Osteocyte (in vitro differentiated cells): Measurements from ENCODE around the gene VRK2. TPM values are rescaled to one million over a fixed set of nuclear protein-coding genes. Genes with fewer than 3 reads are reported as not detected.

Experiments
- DNase-seq: peaks from one replicate; pipeline ENCODE4 v3.0.0; 2021; ENCODE audit warnings: mixed read lengths; ENCODE audit not compliant: unreplicated experiment; ENCODE audit errors: extremely low spot score
- H3K27ac Mint-ChIP-seq: one replicate; pipeline ENCODE4 v1.8.0; 2021; ENCODE audit warnings: mild to moderate bottlenecking, mixed read lengths; ENCODE audit not compliant: unreplicated experiment
- H3K27me3 Mint-ChIP-seq: one replicate; pipeline ENCODE4 v1.8.0; 2021; ENCODE audit warnings: mixed read lengths; ENCODE audit not compliant: unreplicated experiment
- H3K36me3 Mint-ChIP-seq: one replicate; pipeline ENCODE4 v1.8.0; 2021; ENCODE audit warnings: mixed read lengths; ENCODE audit not compliant: unreplicated experiment
- H3K4me1 Mint-ChIP-seq: one replicate; pipeline ENCODE4 v1.8.0; 2021; ENCODE audit warnings: mixed read lengths; ENCODE audit not compliant: unreplicated experiment
- H3K4me3 Mint-ChIP-seq: one replicate; pipeline ENCODE4 v1.8.0; 2021; ENCODE audit warnings: mild to moderate bottlenecking, moderate library complexity, mixed read lengths; ENCODE audit not compliant: unreplicated experiment
- H3K9me3 Mint-ChIP-seq: one replicate; pipeline ENCODE4 v1.8.0; 2021; ENCODE audit warnings: mixed read lengths; ENCODE audit not compliant: unreplicated experiment
- total RNA-seq: library from RNA; stranded (reverse); gene quantifications from 2 replicates; pipeline ENCODE4 v1.2.1, GENCODE V29; 2021
- TF ChIP-seq, protein P1 (sequence below): fragments of 200-600 bp; sonication (generic); IDR thresholded peaks from 2 replicates; pipeline ENCODE4 v1.5.0; 2021; ENCODE audit warnings: antibody characterized with exemption, mild to moderate bottlenecking, moderate library complexity

VRK2 gene
- total RNA-seq, 1 donor from 2014 or later, result 19.6 TPM

DNA sequence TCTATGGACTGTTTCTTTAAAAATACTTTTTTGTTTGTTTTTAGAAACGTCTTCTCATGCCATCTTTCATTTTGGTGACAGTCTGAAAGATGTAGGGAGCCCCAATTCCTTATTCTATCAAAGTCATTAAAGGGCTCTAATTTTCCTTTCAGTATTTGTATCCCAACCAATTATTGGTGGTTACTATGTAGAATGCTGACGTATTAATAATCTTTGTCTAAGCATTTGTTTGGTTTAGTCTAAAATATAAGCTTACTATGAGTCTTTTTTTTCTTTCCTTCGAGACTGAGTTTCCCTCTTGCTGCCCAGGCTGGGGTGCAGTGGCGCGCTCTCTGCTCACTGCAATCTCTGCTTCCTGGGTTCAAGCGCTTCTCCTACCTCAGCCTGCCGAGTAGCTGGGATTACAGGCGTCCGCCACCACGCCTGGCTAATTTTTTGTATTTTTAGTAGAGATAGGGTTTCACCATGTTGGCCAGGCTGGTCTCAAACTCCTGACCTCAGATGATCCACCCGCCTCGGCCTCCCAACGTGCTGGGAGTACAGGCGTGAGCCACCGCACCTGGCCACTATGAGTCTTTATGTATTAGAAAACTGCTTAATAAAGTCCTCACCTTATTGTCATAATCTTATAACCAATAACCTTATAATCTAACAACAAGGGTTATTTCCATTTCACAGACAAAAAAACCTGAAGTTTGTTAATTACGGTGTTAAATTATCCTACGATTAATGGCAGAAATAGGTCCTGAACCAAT, 849 bp upstream of the VRK2 start:
- H3K36me3 Mint-ChIP-seq, result peaks cover 12% of the 10 kb centered on the region
- H3K27ac Mint-ChIP-seq, result peak overlapping the region; percentile 92
- H3K4me1 Mint-ChIP-seq, result peaks cover 32% of the 10 kb centered on the region
- TF ChIP-seq, protein P1, sequence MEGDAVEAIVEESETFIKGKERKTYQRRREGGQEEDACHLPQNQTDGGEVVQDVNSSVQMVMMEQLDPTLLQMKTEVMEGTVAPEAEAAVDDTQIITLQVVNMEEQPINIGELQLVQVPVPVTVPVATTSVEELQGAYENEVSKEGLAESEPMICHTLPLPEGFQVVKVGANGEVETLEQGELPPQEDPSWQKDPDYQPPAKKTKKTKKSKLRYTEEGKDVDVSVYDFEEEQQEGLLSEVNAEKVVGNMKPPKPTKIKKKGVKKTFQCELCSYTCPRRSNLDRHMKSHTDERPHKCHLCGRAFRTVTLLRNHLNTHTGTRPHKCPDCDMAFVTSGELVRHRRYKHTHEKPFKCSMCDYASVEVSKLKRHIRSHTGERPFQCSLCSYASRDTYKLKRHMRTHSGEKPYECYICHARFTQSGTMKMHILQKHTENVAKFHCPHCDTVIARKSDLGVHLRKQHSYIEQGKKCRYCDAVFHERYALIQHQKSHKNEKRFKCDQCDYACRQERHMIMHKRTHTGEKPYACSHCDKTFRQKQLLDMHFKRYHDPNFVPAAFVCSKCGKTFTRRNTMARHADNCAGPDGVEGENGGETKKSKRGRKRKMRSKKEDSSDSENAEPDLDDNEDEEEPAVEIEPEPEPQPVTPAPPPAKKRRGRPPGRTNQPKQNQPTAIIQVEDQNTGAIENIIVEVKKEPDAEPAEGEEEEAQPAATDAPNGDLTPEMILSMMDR, result no peak
- peak overlapping the region; percentile 86 for H3K4me3 Mint-ChIP-seq
- H3K9me3 Mint-ChIP-seq, result no peaks in the 10 kb centered on the region
- DNase-seq, result no peak
- H3K27me3 Mint-ChIP-seq, result no peaks in the 10 kb centered on the region

DNA sequence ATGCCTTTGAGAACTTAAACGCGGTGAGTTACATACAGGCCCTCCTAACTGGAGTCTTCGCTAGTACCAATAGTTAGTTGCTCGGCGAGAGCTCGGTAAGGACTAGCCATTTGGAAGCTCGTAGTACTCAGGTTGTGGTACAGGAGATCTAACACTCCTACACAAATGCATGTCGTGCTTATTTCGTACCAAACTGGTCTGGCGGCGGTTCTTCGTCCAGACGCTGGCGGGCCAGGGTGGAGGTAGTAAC, 346 bp upstream of the VRK2 start:
- peak overlapping the region; percentile 92 for H3K27ac Mint-ChIP-seq
- TF ChIP-seq, protein P1, result no peak
- no peak for DNase-seq
- peaks cover 32% of the 10 kb centered on the region for H3K4me1 Mint-ChIP-seq
- H3K9me3 Mint-ChIP-seq, result no peaks in the 10 kb centered on the region
- peaks cover 12% of the 10 kb centered on the region for H3K36me3 Mint-ChIP-seq
- H3K4me3 Mint-ChIP-seq, result peak overlapping the region; percentile 86
- H3K27me3 Mint-ChIP-seq, result no peaks in the 10 kb centered on the region

DNA sequence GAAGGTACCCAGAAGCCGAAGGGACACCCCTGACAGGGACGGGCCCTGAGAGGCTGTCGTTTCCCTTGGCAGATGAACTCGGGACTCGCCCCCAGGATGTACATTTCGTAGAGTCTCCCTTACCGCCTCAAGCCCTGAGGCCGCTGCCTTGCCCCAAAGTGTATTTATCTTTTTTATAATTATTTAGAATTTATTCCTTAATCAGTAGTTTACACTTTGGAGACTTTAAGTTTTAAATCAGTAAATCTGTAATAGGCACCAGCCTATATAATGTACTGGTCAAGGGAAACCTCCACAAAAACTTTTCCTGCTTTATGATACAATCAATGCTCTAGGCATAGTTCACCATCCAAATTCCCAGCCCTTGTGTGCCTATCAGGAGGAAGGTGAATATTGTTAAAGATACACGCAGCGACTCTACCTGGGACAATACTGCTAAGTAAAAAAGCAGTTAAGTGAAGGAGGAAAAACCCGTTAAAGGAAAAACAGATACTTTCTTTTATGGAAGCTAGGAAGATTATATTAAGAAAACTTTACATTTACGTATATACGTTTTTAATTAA, 848 bp downstream of the VRK2 start:
- peak overlapping the region; percentile 86 for H3K4me3 Mint-ChIP-seq
- no peaks in the 10 kb centered on the region for H3K9me3 Mint-ChIP-seq
- H3K36me3 Mint-ChIP-seq, result peaks cover 20% of the 10 kb centered on the region
- peaks cover 30% of the 10 kb centered on the region for H3K4me1 Mint-ChIP-seq
- H3K27me3 Mint-ChIP-seq, result no peaks in the 10 kb centered on the region
- TF ChIP-seq, protein P1, result no peak
- H3K27ac Mint-ChIP-seq, result peak overlapping the region; percentile 92
- no peak for DNase-seq

DNA sequence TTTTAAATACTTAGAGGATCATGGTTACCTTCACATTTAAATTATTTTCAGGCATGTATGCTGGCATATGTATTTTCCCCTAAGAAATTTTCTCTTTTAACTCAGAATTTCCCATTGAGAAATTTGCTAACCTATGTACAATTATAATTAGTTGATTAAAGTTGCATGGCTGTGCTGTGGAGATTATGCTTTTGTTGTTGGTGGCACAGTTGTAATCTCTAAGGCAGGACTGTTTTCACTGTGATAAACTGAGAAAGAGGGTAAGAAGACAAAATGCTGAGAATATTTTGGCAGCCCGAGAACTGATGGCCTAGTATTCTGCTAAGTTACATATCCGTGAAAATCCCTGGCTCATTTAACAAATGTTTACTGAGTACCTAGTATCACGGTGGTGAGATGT, 1.4 kb downstream of the VRK2 start:
- Mint-ChIP-seq H3K4me1 (peaks cover 25% of the 10 kb centered on the region), H3K4me3 (peak overlapping the region; percentile 57), H3K27me3 (no peaks in the 10 kb centered on the region), H3K36me3 (peaks cover 20% of the 10 kb centered on the region), H3K9me3 (no peaks in the 10 kb centered on the region), H3K27ac (peak overlapping the region; percentile 2)
- TF ChIP-seq, protein P1, result no peak
- no peak for DNase-seq

DNA sequence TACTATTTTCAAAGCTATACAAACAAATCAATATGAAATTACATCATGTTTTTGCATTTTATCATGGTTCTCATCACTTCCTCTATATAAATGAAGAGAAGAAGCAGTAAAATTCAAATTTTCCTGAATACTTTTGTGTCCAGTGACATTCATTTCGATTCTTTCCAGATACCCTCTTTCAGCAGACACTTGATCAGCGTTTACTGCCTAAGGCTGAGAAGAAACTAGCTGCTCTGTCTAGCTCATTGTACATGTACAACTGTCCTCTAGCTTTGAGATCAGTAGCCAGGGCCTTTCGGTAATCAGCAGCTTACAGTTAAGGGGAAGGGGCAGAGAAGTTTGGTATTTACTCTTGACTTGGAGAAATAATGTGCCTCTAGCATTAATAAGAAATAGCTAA, 4.8 kb downstream of the VRK2 start:
- H3K4me1 Mint-ChIP-seq, result peaks cover 10% of the 10 kb centered on the region
- DNase-seq, result no peak
- H3K27ac Mint-ChIP-seq, result no peak overlapping the region

More for the DNA sequence above, 4.8 kb downstream of the VRK2 start:
- Mint-ChIP-seq H3K36me3 (peaks cover 20% of the 10 kb centered on the region), H3K27me3 (no peaks in the 10 kb centered on the region), H3K4me3 (no peak overlapping the region), H3K9me3 (no peaks in the 10 kb centered on the region)
- TF ChIP-seq, protein P1, result no peak
